ENCODE results near the gene CCDC34.

The CCDC34 gene

DNA sequence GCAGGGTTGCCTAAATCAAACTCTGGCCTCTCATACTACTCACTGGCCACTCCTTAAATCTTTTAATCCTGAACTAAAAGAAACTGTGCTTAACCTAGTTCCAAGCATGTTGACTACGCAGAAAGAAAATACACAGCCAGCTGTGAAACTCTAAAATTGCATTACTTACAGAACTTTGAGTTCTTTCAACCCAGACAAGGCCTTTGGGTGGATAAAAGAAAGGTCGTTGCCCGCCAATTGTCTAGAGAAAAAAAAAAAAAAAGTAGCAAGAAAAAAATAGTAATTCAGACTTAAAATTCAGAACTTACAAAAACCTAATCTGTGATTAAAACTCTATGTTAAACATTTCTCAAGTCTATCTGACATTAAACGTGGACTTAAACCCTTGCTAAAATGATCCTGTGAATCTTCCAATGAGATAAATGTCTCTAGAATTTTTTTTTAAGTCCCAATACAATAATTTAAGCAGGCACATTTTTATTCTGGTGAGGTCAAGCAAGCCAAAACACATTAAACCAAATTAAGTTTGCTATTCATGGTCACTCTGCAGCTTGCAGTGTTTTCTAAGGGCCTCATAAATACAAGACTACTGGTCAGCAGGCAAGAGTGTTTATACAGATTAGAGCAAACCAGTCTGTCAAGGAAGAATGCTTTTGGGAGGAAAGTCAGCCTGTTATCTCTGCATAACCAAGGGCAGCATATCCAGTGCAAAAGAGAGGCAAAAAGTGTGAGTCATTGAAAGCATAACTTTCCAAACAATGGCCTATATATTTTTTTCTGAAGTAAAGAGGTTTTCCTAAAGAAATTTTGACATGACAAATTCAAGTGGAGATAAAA, 29.5 kb upstream of the CCDC34 start:
- DNase-seq (ENCODE audit: low read depth in 1 of 2, low spot score in 1 of 2), result no peak

DNA sequence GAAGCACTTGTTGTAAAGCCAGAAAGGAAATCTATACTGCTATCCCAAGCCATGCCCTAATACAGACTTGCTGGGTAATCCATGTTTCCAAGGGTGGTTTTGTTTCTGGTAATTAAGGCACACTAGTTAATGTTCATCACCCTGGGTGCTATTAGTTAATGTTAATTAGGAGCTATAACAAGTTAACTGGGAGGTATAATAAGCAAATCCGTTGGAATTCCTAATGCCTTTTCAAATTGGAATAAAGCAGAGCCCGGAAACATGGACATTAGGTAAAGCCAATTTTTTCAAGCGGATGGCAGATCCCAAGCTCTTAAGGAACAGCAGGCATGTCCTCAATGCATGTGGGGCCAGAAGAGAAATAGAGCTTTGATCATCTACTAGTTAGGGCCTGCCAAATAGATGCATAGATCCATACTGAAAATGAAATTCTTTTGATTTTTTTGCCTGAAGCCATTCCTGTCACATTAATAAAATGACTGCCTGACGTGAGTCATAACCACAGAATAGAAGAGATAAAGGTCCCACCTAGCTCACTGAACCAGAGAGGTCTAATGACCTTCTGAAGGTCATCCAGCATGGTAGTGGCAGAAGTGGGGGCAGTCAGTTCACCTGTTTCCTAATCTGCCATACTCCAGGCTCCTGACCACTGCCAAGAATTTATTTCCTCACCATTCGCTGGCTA, 28.5 kb upstream of the CCDC34 start:
- DNase-seq (ENCODE audit: low read depth in 1 of 2, low spot score in 1 of 2), result no peak

DNA sequence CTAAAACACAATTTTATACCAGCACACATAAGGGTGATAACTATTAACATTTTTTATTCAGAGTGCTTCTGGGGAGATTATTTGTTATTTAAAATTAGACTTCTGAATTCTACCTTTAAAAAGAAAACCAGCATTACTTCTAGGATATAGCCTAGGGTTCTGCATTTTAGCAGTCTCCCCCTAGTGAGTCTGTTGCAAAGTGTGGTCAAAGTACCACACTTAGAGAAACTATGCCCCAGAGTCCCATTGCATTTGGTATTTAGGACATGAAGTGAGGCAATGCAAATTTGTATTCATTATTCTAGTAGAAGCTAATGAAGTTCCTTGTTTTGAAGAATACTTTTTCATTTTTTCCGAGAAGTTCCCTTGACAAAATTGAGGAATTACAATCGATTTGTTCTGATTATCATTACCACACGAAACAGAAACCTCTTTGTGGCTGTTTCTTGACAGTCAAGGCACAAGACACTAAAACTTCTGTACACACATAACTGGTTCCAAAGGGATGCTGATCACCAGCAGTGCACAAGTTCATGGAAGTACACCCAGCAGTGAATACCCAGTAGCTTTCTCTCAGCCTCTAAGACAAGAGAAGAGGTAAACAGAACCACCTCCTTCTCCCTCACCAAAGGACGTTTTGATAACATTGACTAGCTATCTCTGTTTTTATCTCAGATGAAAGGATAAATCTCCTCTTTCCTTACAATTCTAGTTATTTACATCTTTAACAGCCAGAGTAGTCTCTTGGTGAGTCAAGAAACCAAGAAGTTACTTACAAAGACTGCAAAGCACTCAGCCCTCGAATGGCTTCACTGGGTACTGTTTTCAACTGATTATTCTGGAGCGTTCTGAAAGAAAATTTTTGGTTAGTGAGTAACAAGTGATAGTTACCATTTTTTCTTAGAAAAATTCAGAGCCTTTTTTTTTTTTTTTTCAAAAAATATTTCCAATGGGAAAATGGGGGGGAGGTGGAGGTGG, 27.6 kb upstream of the CCDC34 start:
- no peak for DNase-seq (ENCODE audit: low read depth in 1 of 2, low spot score in 1 of 2)

DNA sequence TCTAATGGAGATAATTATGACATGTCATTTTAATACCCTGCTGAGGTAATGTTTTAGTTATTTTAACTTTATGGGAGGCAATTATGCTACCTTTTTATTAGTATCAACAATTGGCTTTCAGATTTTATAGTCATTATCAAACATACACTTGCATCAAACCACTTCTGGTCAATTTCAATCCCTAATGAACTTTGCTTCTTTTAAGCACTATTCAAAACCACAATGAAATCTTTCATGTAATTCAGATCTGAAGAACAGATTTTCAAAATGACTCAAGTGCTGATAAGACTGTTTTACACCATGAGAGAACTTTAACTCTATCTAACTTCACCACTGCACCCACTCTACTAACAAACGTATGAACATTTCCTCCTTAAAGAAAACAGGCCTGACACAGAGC, 25.9 kb upstream of the CCDC34 start:
- no peak for DNase-seq (ENCODE audit: low read depth in 1 of 2, low spot score in 1 of 2)

DNA sequence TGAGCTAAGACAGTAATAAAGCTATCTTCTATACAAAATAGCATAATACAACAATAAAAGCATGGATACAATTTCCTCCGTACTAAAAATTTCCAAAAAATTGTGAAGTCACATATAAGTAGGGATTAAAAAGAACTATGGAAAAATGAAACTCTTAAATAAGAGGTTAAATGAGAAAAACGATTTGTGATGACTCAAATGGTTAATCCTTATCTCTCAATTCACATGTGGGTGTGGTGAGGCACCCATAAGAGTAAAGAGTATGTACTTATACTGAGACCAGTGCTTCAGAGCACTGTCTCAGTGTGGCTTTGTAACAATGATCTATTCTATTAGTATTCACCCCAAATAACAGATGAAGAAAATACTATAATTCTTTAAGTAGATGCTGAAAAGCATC, 25.0 kb upstream of the CCDC34 start:
- DNase-seq (ENCODE audit: low read depth in 1 of 2, low spot score in 1 of 2), result no peak

DNA sequence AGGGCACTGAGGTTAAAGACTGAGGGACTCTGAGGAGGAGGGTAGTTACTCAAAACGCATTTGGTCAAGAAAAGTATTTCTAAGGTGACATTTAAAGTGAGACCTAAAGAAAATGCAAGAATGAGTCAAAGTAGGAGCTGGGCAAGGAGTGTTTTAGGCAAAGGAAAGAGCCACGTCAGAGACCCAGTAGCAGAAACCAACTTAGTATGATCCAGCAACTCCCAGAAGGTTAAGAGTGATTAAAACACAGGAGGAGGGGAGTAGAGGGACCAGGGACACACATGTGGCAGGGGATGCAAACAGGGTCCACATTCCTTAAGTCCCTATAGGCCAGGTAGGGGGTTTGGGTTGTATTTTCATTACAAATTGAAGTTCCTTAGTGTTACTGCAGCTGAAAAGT, 24.3 kb upstream of the CCDC34 start:
- DNase-seq (ENCODE audit: low read depth in 1 of 2, low spot score in 1 of 2), result no peak

DNA sequence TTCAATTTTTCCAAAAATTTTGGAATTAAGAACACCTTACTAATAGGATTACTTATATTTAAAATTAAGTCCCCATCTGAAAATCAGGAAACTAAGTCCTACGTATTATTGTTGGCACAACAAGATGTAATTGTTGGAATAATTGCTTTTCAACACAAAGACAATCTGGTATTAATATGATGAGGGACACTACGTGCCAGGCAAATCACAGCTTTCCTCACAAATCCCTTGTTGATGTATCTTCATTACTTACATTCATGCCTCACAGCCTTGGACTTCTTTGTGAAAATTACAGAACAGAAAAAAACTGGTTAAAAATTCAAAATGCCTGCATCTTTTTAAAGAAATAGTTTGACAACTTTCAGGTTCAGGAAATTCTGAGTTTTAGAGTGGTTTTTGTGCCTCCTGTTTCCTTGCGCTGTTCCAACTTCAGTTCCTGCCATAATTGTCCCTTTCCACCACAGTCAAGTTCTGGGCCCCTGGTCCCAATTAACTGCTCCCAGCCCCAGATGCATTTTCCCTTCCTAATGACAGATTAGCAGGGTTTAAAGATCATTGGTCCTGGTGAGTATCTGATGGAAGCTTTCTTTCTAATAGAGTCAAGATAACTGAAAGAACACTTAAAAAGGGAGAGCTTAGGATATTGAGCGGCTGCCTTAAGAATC, 23.3 kb upstream of the CCDC34 start:
- DNase-seq (ENCODE audit: low read depth in 1 of 2, low spot score in 1 of 2), result no peak

DNA sequence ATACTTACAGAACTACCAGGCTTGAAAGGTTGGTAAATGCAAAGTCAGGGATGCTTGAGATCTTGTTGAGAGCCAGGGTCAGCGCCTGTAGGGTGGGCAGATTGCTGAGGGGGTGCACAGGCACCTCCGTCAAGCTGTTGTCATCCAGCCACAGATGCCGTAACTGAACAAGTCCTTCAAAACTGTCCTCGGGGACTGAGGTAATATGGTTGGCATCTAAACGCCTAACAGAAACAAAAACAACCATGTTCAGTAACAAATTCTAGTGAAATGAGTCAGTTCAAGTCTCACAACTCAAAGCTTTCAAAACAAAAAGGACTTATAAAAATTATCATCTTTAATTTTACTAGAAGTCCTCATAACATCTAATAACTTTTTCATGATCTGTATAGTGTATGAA, 22.2 kb upstream of the CCDC34 start:
- no peak for DNase-seq (ENCODE audit: low read depth in 1 of 2, low spot score in 1 of 2)

DNA sequence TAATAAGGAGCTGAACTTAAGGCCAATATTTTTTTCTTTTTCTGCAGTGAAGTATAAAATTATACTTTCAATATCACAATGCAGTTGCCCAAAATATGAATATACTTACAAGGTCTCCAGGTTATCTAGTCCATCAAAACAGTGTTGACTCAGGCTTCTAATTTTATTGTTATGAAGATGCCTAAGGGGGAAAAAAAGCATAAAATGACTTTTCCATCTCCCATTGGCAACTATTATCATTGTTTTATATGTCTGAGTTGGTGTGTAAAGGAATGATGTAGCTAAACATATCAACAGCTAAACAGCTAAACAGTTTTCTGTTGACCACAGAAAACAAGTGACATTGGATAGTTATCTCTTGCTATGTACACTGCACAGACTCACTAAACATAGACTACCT, 21.2 kb upstream of the CCDC34 start:
- DNase-seq (ENCODE audit: low read depth in 1 of 2, low spot score in 1 of 2), result no peak

DNA sequence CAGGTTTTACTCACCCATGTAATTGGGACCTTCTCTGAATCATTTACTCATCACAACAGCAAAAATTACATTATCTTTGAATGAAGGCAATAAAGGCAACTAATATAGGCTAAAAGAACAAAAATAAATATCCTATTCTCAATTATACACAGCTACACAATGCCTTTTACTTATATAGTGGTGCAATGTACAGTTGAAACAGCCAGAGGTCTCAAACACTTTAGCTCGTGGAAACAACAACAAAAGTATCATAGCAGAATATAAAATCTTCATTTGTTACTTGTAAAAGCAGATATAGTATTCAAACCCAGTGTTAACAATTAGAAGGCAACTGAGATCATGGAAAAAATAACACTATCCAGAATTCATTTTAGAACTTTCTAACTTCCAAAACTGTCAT, 20.6 kb upstream of the CCDC34 start:
- no peak for DNase-seq (ENCODE audit: low read depth in 1 of 2, low spot score in 1 of 2)

DNA sequence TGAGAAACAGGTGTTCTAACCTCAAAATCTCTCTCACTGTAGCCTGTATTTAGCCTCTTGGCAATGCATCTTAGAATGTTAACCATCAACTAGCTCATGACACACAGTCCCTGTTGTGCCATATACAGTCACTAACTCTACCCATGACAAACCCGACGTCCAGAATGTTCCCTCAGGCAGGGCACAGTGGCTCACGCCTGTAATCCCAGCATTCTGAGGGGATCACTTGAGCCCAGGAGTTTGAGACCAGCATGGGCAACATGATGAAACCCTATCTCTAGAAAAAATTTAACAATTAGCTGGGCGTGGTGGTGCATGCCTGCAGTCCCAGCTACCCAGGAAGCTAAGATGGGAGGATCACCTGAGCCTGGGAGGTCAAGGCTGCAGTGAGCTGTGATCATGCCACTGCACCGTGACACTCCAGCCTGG, 18.2 kb upstream of the CCDC34 start:
- no peak for DNase-seq (ENCODE audit: low read depth in 1 of 2, low spot score in 1 of 2)

DNA sequence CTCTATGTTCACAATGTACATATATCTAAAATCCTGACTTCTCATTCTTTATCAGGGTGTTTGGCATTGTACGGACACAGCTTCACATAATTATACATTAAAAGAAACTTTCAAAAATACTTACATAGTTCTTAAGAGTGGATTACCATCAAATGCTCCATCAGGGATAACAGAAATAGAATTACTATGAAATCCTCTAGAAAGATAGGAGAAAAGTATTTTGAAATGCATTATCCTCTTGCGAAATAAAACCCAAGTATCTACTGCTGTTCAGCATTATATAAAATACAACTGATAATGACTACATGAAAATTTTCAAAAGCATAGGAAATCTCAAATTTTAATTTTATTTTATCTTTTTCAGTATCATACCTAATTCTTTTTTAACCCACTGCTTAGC, 17.8 kb upstream of the CCDC34 start:
- no peak for DNase-seq (ENCODE audit: low read depth in 1 of 2, low spot score in 1 of 2)

DNA sequence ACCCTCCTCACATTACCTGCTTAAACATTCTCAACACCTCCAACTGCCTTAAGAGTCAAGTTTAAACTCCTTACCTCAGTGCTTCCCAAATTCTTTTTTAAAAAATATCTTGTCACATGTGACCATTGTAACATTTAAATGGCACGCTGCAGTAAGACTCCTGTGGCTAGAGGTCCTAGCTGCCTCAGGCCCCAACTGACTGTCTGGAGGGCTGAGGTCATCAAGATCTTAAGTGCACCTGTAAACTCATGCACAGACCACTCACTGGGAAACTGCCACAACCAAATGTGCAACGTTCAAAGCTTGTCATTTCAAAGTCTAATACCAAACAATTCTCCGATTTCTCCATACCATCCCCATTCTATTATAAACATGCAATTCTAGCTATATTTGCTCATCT, 16.4 kb upstream of the CCDC34 start:
- no peak for DNase-seq (ENCODE audit: low read depth in 1 of 2, low spot score in 1 of 2)

DNA sequence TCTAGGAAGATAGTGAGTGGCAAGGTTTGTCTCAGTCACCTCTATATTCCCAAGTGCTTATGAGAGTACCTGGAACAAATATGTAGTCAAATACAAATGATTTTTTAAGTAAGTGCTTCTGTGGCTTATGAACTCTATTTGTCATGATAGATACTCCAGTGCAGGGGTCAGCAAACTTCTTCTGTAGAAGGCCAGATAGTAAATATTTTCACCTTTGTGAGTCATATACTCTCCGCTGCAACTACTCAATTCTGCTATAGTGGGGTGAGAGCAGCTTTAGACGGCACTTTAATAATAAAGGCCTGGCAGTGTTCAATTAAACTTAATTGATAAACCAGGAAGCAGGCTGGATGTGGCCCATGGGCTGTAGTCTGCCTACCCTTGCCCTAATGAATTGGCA, 12.4 kb upstream of the CCDC34 start:
- DNase-seq (ENCODE audit: low read depth in 1 of 2, low spot score in 1 of 2), result no peak

DNA sequence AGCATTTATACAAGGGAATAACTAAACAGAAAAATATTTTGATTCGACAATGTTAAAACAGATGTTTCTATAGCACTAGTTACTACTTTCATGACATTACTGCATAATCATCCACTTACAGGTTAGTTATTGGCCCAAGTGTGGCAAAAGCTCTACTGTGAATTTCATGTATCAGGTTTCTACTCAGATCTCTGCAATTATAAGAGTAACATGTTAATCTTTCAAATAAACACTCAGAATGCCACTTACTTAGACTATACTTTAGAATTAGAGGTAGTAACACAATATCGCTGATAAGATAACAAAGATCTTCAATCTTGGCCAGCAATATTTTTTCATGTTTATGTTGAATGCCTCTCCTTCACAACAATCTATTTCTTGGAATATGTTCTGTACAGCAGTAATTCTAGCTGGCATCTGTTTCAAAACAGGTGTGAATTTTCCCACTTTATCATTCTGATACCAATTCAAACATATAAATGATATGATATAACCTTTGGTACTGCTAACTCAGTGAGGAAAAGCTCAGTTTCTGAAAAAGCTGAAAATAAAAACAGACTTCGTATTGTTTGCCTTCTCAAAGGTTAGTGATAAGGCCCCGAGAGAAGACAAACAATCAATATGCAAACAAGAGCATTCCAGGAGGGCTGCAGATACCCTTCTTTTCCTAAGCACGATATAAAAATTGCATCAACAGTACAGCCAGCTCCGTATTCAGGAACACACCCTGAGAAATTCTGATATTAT, 11.0 kb upstream of the CCDC34 start:
- no peak for DNase-seq (ENCODE audit: low read depth in 1 of 2, low spot score in 1 of 2)

DNA sequence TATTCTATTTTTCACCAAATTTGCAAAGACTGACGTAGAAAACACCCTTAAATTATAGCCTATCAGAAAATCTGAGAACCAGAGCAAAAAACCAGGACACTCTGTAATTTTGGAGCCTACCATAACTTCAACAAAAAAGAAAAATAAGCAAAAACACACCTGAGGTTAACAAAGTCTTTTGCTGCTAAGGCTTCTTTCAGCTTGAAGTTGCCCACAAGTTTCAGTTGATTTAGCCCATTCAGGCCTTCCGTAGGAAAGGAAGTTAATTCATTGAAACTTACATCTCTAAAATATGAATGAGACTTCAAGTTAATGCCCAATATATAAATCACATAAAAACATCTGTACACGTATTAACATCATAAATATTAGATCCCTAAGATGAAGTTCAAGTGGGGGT, 10.4 kb upstream of the CCDC34 start:
- no peak for DNase-seq (ENCODE audit: low read depth in 1 of 2, low spot score in 1 of 2)

DNA sequence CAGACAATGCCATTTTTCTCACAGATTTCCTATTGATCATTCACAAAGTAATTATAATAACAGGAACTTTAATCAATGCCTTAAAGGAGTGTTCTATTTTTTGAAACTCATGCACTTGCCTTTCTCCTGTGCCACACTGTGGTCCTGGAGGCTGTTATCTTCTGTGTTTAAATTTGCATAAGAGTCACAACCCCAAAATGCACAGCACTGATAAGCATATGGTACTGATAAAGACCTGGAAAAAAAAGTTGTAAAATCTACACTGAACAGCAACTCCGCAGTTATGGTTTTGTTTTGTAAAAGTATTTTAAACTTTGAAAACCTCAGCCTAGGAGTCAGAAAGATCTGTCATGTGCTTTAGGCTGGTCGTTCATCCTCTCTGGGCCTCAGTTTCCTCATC, 9.1 kb upstream of the CCDC34 start:
- DNase-seq (ENCODE audit: low read depth in 1 of 2, low spot score in 1 of 2), result no peak

DNA sequence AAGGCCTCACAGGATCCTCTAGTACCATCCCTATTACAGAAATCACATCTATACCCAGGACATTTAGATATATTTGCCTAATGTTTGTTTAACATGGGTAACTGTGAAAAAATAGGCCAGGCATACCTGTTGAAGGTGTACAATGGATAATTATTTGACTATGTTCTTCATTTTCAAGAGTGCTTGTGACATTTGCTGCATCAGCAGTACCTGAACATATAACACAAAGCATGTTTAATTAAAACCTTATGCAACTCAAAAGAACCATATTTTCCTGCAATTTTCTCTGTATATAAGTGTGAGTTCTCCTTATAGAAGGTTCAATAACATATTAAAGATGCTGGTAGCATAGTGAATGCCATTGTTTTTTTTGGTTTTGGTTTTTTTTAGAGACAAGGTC, 8.5 kb upstream of the CCDC34 start:
- DNase-seq (ENCODE audit: low read depth in 1 of 2, low spot score in 1 of 2), result no peak

DNA sequence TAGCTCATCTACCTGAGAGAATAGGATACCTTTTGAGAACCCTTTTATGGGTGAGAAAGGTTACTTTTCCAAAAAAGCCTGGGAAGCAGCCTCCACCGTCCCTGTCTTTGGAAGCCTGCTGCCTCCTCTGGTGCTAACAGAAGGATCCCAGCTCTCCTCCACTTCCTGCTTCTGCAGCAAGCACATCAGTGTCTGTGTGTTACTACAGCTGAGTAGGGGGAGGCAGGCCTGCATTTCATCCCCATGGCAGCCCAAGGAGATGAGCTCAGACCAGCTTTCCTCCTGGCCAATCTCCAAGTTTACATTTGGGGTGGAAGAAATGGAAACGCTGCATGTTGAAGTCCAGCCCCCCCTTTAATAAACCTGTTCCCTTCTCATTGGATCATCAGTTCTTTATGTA, 7.4 kb upstream of the CCDC34 start:
- DNase-seq (ENCODE audit: low read depth in 1 of 2, low spot score in 1 of 2), result no peak

DNA sequence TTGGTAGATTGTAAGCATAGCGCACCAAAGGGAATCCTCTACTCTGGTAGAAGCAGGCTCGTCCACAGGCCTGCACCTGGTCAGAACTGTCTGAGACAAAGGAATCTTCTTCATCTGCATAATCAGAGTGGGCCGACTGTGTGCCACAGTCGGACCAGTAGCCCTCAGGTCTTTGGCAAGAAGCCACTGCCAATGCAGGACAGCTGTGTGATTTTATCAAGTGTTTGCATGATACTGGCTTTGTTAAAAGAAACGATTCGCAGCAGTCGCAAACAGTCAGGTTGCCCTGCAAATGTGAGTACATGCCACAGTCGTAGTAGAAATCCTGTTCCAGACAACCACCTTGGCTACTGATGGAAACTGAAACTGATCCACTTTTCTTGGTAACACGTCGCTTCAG, 4.9 kb upstream of the CCDC34 start:
- no peak for DNase-seq (ENCODE audit: low read depth in 1 of 2, low spot score in 1 of 2)
